Neural crest cell (in vitro differentiated cells): ENCODE data around the gene VIT. TPM values are rescaled to one million over a fixed set of nuclear protein-coding genes. Genes with fewer than 3 reads are reported as not detected.

Experiments
- DNase-seq: peaks from one replicate; pipeline ENCODE4 v3.0.0; 2021; ENCODE audit warnings: low read depth, mixed read lengths, low spot score
- H3K27ac Mint-ChIP-seq: one replicate; pipeline ENCODE4 v1.8.0; 2021; ENCODE audit warnings: mild to moderate bottlenecking, mixed read lengths; ENCODE audit not compliant: unreplicated experiment
- H3K27me3 Mint-ChIP-seq: 2 replicates; pipeline ENCODE4 v1.8.0; 2021; ENCODE audit warnings: low read depth, mild to moderate bottlenecking, mixed read lengths
- H3K36me3 Mint-ChIP-seq: 2 replicates; pipeline ENCODE4 v1.8.0; 2021; ENCODE audit warnings: low read depth, mild to moderate bottlenecking, mixed read lengths
- H3K4me1 Mint-ChIP-seq: 2 replicates; pipeline ENCODE4 v1.8.0; 2021; ENCODE audit warnings: mixed read lengths
- H3K4me3 Mint-ChIP-seq: one replicate; pipeline ENCODE4 v1.8.0; 2021; ENCODE audit warnings: mild to moderate bottlenecking, mixed read lengths
- H3K9me3 Mint-ChIP-seq: 2 replicates; pipeline ENCODE4 v1.8.0; 2021; ENCODE audit warnings: mixed read lengths
- total RNA-seq: library from RNA; stranded (reverse); gene quantifications from 2 replicates; pipeline ENCODE4 v1.2.1, GENCODE V29; 2021
- TF ChIP-seq, protein P1 (sequence below): fragments of 200-600 bp; sonication (generic); conservative IDR thresholded peaks from 2 replicates; pipeline ENCODE4 v1.5.0; 2021; ENCODE audit warnings: antibody characterized with exemption, mild to moderate bottlenecking

Gene VIT
- total RNA-seq, 1 donor from 2014 or later: not detected

- H3K36me3 Mint-ChIP-seq: no peaks in the 10 kb centered on the region
- no peak for DNase-seq
- H3K9me3 Mint-ChIP-seq: no peaks in the 10 kb centered on the region
- no peaks in the 10 kb centered on the region for H3K27me3 Mint-ChIP-seq
- H3K27ac Mint-ChIP-seq: no peak overlapping the region
- TF ChIP-seq, protein P1, sequence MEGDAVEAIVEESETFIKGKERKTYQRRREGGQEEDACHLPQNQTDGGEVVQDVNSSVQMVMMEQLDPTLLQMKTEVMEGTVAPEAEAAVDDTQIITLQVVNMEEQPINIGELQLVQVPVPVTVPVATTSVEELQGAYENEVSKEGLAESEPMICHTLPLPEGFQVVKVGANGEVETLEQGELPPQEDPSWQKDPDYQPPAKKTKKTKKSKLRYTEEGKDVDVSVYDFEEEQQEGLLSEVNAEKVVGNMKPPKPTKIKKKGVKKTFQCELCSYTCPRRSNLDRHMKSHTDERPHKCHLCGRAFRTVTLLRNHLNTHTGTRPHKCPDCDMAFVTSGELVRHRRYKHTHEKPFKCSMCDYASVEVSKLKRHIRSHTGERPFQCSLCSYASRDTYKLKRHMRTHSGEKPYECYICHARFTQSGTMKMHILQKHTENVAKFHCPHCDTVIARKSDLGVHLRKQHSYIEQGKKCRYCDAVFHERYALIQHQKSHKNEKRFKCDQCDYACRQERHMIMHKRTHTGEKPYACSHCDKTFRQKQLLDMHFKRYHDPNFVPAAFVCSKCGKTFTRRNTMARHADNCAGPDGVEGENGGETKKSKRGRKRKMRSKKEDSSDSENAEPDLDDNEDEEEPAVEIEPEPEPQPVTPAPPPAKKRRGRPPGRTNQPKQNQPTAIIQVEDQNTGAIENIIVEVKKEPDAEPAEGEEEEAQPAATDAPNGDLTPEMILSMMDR: no peak
- H3K4me3 Mint-ChIP-seq: no peak overlapping the region
- peaks cover 17% of the 10 kb centered on the region for H3K4me1 Mint-ChIP-seq
These were observed 4.9 kb downstream of the VIT start for GRCh38 chr2:36701391-36701795.

- TF ChIP-seq, protein P1: no peak
- Mint-ChIP-seq H3K4me1 (peaks cover 13% of the 10 kb centered on the region), H3K36me3 (no peaks in the 10 kb centered on the region), H3K9me3 (no peaks in the 10 kb centered on the region), H3K27me3 (no peaks in the 10 kb centered on the region), H3K4me3 (no peak overlapping the region), H3K27ac (no peak overlapping the region)
- DNase-seq: no peak
These were observed 5.4 kb downstream of the VIT start for GRCh38 chr2:36701918-36702317.

DNA sequence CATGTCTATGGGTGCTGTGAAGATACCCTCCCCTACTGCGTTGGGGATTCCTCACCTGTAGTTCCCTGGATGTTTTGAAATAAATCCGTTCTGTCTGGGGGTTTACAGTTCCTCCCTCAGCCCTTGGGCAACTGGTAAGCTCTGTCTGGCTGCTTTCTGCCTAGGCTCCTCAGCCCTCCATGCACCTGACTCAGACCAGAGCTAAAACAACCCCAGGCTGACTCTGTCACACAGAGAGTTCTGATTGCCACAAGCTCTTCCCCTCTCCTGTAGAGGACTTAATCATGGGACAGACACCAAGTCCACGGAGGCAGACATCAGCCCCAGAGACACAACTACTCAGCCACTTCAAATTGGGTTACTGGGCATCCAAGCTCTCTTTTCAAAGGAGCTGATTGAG is 6.3 kb downstream of the VIT start:
- no peak for DNase-seq
- TF ChIP-seq, protein P1: no peak

DNA sequence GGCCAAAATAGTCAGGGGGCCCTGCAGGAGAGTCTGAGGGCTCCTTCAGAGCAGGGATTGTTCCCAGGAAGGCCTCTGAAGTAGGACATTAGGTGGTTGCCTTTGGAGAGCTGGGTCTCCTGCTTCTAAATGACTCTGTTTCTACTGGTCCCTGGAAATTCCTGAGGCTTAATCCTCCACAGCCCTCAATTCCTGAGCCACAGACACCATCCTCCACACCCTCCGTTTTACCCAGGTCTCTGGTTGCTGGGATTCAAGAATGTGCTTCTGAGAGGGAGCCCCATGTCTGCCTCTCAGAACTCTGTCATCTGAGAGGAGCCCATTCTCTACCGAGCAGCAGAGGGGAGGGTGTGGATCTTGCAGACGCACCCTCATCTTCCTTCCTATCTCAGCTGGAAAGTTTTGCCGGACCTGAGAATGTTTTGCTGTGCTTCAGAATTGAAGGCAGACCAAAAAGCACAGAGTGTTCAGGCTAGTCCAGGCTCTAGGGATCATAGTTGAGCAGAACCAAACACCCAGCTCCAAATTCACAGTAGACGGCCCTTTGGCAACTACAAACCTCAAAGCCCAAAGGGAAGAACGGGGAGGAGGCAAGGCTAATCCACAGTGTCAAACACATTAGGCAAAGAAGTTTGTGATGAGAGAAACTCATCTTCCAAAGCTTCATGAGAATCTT is 8.1 kb downstream of the VIT start:
- H3K27ac Mint-ChIP-seq: no peak overlapping the region
- no peak overlapping the region for H3K4me3 Mint-ChIP-seq
- no peak for DNase-seq
- TF ChIP-seq, protein P1: no peak
- H3K9me3 Mint-ChIP-seq: no peaks in the 10 kb centered on the region
- no peaks in the 10 kb centered on the region for H3K36me3 Mint-ChIP-seq
- H3K27me3 Mint-ChIP-seq: no peaks in the 10 kb centered on the region
- no peaks in the 10 kb centered on the region for H3K4me1 Mint-ChIP-seq

More for the DNA sequence above, 6.3 kb downstream of the VIT start:
- H3K4me3 Mint-ChIP-seq: no peak overlapping the region
- no peaks in the 10 kb centered on the region for H3K9me3 Mint-ChIP-seq
- no peak overlapping the region for H3K27ac Mint-ChIP-seq
- H3K36me3 Mint-ChIP-seq: no peaks in the 10 kb centered on the region
- H3K4me1 Mint-ChIP-seq: peaks cover 6% of the 10 kb centered on the region
- H3K27me3 Mint-ChIP-seq: no peaks in the 10 kb centered on the region

GRCh38 chr2:36705326-36706020 is 9.0 kb downstream of the VIT start:
- TF ChIP-seq, protein P1: no peak
- DNase-seq: no peak
- Mint-ChIP-seq H3K4me3 (no peak overlapping the region), H3K27ac (no peak overlapping the region), H3K27me3 (no peaks in the 10 kb centered on the region), H3K9me3 (no peaks in the 10 kb centered on the region), H3K36me3 (no peaks in the 10 kb centered on the region), H3K4me1 (no peaks in the 10 kb centered on the region)
